Neural cell (in vitro differentiated cells): ENCODE data around the gene OR2F1.

Experiments used
- CTCF ChIP-seq: fragments of 450-650 bp; IDR thresholded peaks from 2 replicates; pipeline ENCODE4 v1.5.1; 2014; ENCODE audit warnings: antibody characterized with exemption, mild to moderate bottlenecking, moderate library complexity; ENCODE audit not compliant: poor library complexity, severe bottlenecking
- EP300 ChIP-seq: fragments of 450-650 bp; conservative IDR thresholded peaks from 2 replicates; pipeline ENCODE4 v1.6.1; 2014; ENCODE audit warnings: antibody characterized with exemption, mild to moderate bottlenecking, moderate library complexity; ENCODE audit not compliant: poor library complexity, severe bottlenecking
- MXI1 ChIP-seq: fragments of 450-650 bp; conservative IDR thresholded peaks from 2 replicates; pipeline ENCODE4 v1.6.1; 2014; ENCODE audit warnings: antibody characterized with exemption, mild to moderate bottlenecking; ENCODE audit not compliant: poor library complexity, severe bottlenecking
- RAD21 ChIP-seq: fragments of 450-650 bp; conservative IDR thresholded peaks from 2 replicates; pipeline ENCODE4 v1.6.1; 2014; ENCODE audit warnings: antibody characterized with exemption, mild to moderate bottlenecking, moderate library complexity
- TAF1 ChIP-seq: IDR thresholded peaks from 2 replicates; pipeline ENCODE4 v1.6.1; 2012; ENCODE audit warnings: low read depth

GRCh38 chr7:143906151-143906550 lies 48.5 kb upstream of the OR2F1 start:
- TF ChIP-seq MXI1: no peak
- TF ChIP-seq CTCF: no peak
- TF ChIP-seq TAF1: no peak
- no peak for TF ChIP-seq EP300
- TF ChIP-seq RAD21: no peak
